Calu3 (cell line): ENCODE data around the gene TRIOBP. TPM values are rescaled to one million over a fixed set of nuclear protein-coding genes. Genes with fewer than 3 reads are reported as not detected.

Source experiments
- BruUV-seq: library from RNA; stranded (reverse); fragments of 400-500 nt; replicated peaks from 2 replicates; lab custom pipeline; 2021; lab: Mats Ljungman, UMichigan
- CTCF ChIA-PET: fragments of 300-600 bp; sonication (Branson Sonifier 250); formaldehyde crosslinking; loops from one replicate; lab custom pipeline; 2022; ENCODE audit warnings: antibody characterized with exemption; lab: Charles Lee
- DNase-seq: peaks from one replicate; pipeline ENCODE4 v3.0.0; 2022
- H3K27ac Mint-ChIP-seq: one replicate; pipeline ENCODE4 v1.8.0; 2022; ENCODE audit warnings: mixed read lengths; ENCODE audit not compliant: unreplicated experiment
- H3K27me3 Mint-ChIP-seq: one replicate; pipeline ENCODE4 v1.8.0; 2022; ENCODE audit warnings: mixed read lengths; ENCODE audit not compliant: unreplicated experiment
- H3K36me3 Mint-ChIP-seq: one replicate; pipeline ENCODE4 v1.8.0; 2022; ENCODE audit warnings: mild to moderate bottlenecking, moderate library complexity, mixed read lengths; ENCODE audit not compliant: insufficient read depth, unreplicated experiment
- H3K4me1 Mint-ChIP-seq: one replicate; pipeline ENCODE4 v1.8.0; 2022; ENCODE audit warnings: mild to moderate bottlenecking, low read depth, mixed read lengths; ENCODE audit not compliant: unreplicated experiment
- H3K4me3 Mint-ChIP-seq: one replicate; pipeline ENCODE4 v1.8.0; 2022; ENCODE audit warnings: mild to moderate bottlenecking, low read depth, moderate library complexity, mixed read lengths; ENCODE audit not compliant: unreplicated experiment
- H3K9me3 Mint-ChIP-seq: one replicate; pipeline ENCODE4 v1.8.0; 2022; ENCODE audit warnings: low read depth, mixed read lengths; ENCODE audit not compliant: unreplicated experiment
- intact Hi-C: fragments of 100-400 bp; cut with micrococcal nuclease; formaldehyde crosslinking; loops from one replicate; pipeline ENCODE4 v1.10.0; 2022; ENCODE audit not compliant: unreplicated experiment
- total RNA-seq: library from RNA; stranded (reverse); gene quantifications from 2 replicates; pipeline ENCODE4 v1.2.3, GENCODE V29; 2022
- TF ChIP-seq, protein P1 (sequence below): fragments of 200-600 bp; IDR thresholded peaks from one replicate; pipeline ENCODE4 v1.8.0; 2022; ENCODE audit warnings: antibody characterized with exemption; ENCODE audit not compliant: unreplicated experiment

The TRIOBP gene
- total RNA-seq, 1 experiment from 2014 or later, result 85.3 TPM

DNA sequence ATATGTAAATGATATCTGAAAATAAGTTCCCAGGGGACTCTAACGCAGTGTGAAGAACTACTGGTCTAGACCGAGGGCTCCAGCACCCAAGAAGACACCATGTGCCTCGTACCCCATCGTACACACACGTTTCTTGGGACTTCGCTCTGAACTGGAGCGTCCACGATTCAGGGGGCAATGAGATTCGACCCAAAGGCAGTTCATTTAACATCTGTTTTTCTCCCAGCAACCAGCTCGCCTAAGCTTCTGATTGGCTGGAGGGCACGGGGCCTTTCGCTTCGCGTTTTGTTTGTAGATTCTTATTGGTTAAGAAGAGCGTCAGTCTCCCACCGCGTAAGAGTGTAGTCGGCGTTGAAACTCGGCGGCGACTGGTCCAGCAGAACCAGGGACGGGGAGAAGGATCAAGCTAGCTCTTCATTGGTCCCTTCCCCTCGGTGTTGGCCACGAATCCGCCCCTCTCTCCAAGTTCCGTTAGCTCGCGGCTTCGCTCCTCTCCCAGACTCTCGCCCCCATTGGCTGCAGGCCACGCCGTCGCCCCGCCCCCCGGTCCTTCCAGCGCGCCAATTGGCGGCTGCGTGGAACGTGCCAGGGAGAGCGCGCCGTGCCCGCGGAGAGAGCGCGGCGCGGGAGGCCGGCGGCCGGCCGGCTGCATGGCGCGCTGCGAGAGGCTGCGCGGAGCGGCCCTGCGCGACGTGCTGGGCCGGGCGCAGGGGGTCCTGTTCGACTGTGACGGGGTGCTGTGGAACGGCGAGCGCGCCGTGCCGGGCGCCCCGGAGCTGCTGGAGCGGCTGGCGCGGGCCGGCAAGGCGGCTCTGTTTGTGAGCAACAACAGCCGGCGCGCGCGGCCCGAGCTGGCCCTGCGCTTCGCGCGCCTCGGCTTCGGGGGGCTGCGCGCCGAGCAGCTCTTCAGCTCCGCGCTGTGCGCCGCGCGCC, 38.4 kb upstream of the TRIOBP start, which contains the start of gene PDXP:
Gene PDXP, plus strand, starts transcription at position 591 of the 933 bp plus-strand sequence. Its CDS starts 60 bp downstream, at position 651.
- TF ChIP-seq, protein P1, sequence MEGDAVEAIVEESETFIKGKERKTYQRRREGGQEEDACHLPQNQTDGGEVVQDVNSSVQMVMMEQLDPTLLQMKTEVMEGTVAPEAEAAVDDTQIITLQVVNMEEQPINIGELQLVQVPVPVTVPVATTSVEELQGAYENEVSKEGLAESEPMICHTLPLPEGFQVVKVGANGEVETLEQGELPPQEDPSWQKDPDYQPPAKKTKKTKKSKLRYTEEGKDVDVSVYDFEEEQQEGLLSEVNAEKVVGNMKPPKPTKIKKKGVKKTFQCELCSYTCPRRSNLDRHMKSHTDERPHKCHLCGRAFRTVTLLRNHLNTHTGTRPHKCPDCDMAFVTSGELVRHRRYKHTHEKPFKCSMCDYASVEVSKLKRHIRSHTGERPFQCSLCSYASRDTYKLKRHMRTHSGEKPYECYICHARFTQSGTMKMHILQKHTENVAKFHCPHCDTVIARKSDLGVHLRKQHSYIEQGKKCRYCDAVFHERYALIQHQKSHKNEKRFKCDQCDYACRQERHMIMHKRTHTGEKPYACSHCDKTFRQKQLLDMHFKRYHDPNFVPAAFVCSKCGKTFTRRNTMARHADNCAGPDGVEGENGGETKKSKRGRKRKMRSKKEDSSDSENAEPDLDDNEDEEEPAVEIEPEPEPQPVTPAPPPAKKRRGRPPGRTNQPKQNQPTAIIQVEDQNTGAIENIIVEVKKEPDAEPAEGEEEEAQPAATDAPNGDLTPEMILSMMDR, result no peak
- no TSS peak for BruUV-seq

DNA sequence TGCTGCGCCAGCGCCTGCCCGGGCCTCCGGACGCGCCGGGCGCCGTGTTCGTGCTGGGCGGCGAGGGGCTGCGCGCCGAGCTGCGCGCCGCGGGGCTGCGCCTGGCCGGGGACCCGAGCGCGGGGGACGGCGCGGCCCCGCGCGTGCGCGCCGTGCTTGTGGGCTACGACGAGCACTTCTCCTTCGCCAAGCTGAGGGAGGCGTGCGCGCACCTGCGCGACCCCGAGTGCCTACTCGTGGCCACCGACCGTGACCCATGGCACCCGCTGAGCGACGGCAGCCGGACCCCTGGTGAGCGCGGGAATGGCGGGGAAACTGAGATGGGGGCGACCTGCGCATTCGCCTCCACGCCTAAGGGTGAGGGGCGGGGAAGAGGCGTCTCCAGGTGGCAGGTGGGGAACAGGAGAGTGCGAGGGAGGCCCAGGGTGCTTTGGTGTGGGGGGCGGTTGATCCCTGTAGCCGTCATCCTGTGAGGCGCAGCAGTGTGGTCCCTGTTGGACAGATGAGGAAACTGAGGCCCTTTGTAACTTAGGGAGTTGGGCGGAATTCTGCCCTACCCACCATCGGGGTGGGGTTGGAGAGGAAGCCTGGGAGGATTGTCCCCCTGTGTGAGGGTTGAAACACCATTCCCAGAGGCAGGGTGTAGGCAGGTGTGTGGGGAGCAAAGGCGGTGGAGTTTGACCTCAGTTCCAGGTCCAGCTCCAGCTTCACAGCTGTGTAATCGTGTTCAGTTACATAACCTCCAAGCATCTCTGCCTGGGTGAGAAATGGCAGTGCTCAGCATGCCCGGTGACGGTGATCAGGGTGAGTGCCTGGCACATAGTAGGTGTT, 37.6 kb upstream of the TRIOBP start:
- Mint-ChIP-seq H3K9me3 (no peaks in the 10 kb centered on the region), H3K27ac (peak overlapping the region; percentile 74), H3K4me3 (peak overlapping the region; percentile 92), H3K4me1 (peaks cover 40% of the 10 kb centered on the region), H3K36me3 (peaks cover 27% of the 10 kb centered on the region), H3K27me3 (no peaks in the 10 kb centered on the region)
- CTCF ChIA-PET, result interaction anchor here (0.6 to 2.0 kb wide), 4 partner anchors 16 to 133 kb away, joined by 4 to 27 read pairs (median 7); partner anchors contain the start of gene GGA1
- no TSS peak for BruUV-seq
- intact Hi-C loops, result no loop called here
- DNase-seq, result no peak
- TF ChIP-seq, protein P1, result no peak

More for the DNA sequence above, 38.4 kb upstream of the TRIOBP start, which contains the start of gene PDXP:
- CTCF ChIA-PET, result interaction anchor here (0.6 to 2.0 kb wide), 8 partner anchors 9 to 133 kb away, joined by 3 to 27 read pairs (median 4); partner anchors contain the start of genes GGA1 and NOL12
- intact Hi-C loops, result no loop called here
- Mint-ChIP-seq H3K36me3 (peaks cover 23% of the 10 kb centered on the region), H3K4me1 (peaks cover 40% of the 10 kb centered on the region), H3K4me3 (peak within 1 kb of the TSS; percentile 92), H3K27ac (peak within 1 kb of the TSS; percentile 92), H3K9me3 (no peaks in the 10 kb centered on the region), H3K27me3 (no peaks in the 10 kb centered on the region)
- DNase-seq, result peak; percentile 99

DNA sequence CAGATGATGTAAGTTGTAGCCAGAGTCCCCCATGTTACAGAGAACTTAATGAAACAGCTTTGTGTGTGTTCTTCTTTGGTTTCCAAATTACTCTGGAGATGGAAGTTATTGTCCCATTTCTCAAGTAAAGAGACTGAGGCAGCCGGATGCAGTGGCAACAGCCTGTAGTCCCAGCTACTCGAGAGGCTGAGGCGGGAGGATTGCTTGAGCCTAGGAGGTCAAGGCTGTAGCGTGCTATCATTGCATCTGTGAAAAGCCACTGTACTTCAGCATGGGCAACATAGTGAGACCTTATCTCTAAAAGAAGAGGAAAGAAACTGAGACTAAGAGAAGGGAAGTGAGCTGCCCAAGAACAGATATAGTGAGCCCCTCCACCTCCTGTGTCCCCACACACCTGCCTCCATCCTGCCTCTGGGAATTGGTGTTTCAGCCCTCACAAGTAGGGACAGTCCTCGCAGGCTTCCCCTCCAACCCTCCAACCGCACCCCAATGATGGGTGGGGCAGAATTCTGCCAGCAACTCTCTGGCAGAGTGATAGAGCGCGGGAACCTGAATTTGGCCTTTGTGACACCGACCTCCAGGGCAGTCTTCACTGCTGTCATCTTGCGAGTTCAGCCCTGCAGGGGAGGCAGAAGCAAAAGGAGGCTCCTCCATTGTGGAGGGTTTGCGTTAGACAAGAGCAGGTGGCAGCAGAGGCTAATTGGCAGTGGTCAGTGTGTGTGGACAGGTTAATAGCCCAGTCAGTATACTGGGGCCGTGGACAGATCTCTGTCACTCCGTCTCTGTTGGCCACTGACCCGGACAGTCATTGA, 36.7 kb upstream of the TRIOBP start:
- Mint-ChIP-seq H3K9me3 (no peaks in the 10 kb centered on the region), H3K4me1 (peaks cover 40% of the 10 kb centered on the region), H3K4me3 (peak overlapping the region; percentile 92), H3K27me3 (no peaks in the 10 kb centered on the region), H3K27ac (peak overlapping the region; percentile 74), H3K36me3 (peaks cover 30% of the 10 kb centered on the region)
- intact Hi-C loops, result no loop called here
- no peak for DNase-seq
- CTCF ChIA-PET, result interaction anchor here (1.8 kb wide), 1 partner anchor 21 kb away, joined by 13 read pairs; no protein-coding TSS in a partner anchor
- TSS peak; percentile 29 for BruUV-seq
- TF ChIP-seq, protein P1, result no peak
